HCT116 (cell line): Measurements from ENCODE around the gene EPHA6. TPM values are rescaled to one million over a fixed set of nuclear protein-coding genes. Genes with fewer than 3 reads are reported as not detected.

Source experiments
- ATAC-seq: fragments of 200-7000 bp; cut with Tn5 transposase; 2 replicates; pipeline ENCODE4 v1.9.1; 2020; ENCODE audit warnings: mild to moderate bottlenecking, moderate library complexity
- BruUV-seq: library from RNA; stranded (reverse); fragments of 400-500 nt; replicated peaks from 2 replicates; lab custom pipeline; 2021; lab: Mats Ljungman, UMichigan
- CTCF ChIA-PET: fragments of 300-600 bp; sonication (Branson Sonifier 250); formaldehyde crosslinking; loops from one replicate; lab custom pipeline; 2021; ENCODE audit warnings: antibody characterized with exemption; lab: Charles Lee
- POLR2A ChIA-PET: fragments of 300-600, 350-600 bp; sonication (Branson Sonifier 250); formaldehyde crosslinking; loops from one replicate; lab custom pipeline; 2021; ENCODE audit warnings: antibody characterized with exemption; lab: Charles Lee
- RAD21 ChIA-PET, 2 experiments: fragments of 300-600 bp; sonication (Branson Sonifier 250); formaldehyde crosslinking; loops; one replicate each; lab custom pipeline; 2023; ENCODE audit warnings: low total read pairs in 2 of 2; ENCODE audit not compliant: uncharacterized antibody in 2 of 2, unreplicated experiment in 2 of 2, low non-redundant PET in 1 of 2; lab: Charles Lee
- DNase-seq: peaks from one replicate; pipeline ENCODE4 v3.0.0-alpha.2; 2010; ENCODE audit warnings: low read depth, low spot score
- H2AFZ ChIP-seq: fragments of 200-600 bp; shearing (Covaris generic), sonication (generic); 2 replicates; pipeline ENCODE4 v1.6.1; 2017; ENCODE audit warnings: low read depth, mixed run types, mixed read lengths, antibody characterized with exemption, low read length; ENCODE audit not compliant: poor library complexity, severe bottlenecking
- H3K27ac ChIP-seq: 2 replicates; pipeline ENCODE4 v1.5.1; 2012; ENCODE audit warnings: low read depth, low read length
- H3K27me3 ChIP-seq: fragments of 200-600 bp; sonication (generic); 2 replicates; pipeline ENCODE4 v1.6.1; 2016; ENCODE audit warnings: mixed run types, low read length, mixed read lengths; ENCODE audit not compliant: insufficient read depth
- H3K36me3 ChIP-seq, 2 experiments: fragments of 200-500 bp in 1 of 2; fragments of 200-600 bp in 1 of 2; sonication (Bioruptor generic) in 1 of 2; sonication (generic) in 1 of 2; 2 replicates each; pipeline versions ENCODE4 v1.5.1 to v1.6.1; 2014 to 2016; ENCODE audit warnings: low read length in 2 of 2, inconsistent platforms in 1 of 2, mixed read lengths in 1 of 2, mixed run types in 1 of 2; ENCODE audit not compliant: insufficient read depth in 2 of 2, control insufficient read depth in 1 of 2
- H3K4me1 ChIP-seq, 2 experiments: fragments of 200-600 bp in 1 of 2; sonication (generic) in 1 of 2; 2 replicates each; pipeline versions ENCODE4 v1.5.1 to v1.6.1; 2012 to 2017; ENCODE audit warnings: low read length in 2 of 2, inconsistent platforms in 1 of 2, mild to moderate bottlenecking in 1 of 2, mixed read lengths in 1 of 2, mixed run types in 1 of 2, moderate library complexity in 1 of 2; ENCODE audit not compliant: insufficient read depth in 2 of 2, control insufficient read depth in 1 of 2
- H3K4me2 ChIP-seq: fragments of 200-600 bp; sonication (generic); 2 replicates; pipeline ENCODE4 v1.6.1; 2017; ENCODE audit warnings: mixed run types, low read length, mixed read lengths
- H3K4me3 ChIP-seq, 2 experiments: fragments of 200-600 bp in 1 of 2; sonication (generic) in 1 of 2; replicated peaks in 1 of 2; 2 replicates each; pipeline ENCODE4 v1.5.1; 2011 to 2016; ENCODE audit warnings: low read length in 2 of 2, control low read depth in 1 of 2, low read depth in 1 of 2, mild to moderate bottlenecking in 1 of 2, mixed read lengths in 1 of 2, mixed run types in 1 of 2
- H3K79me2 ChIP-seq: fragments of 200-600 bp; sonication (generic); 2 replicates; pipeline ENCODE4 v1.6.1; 2017; ENCODE audit warnings: mild to moderate bottlenecking, mixed run types, low read length, moderate library complexity, mixed read lengths; ENCODE audit not compliant: insufficient read depth
- H3K9ac ChIP-seq: fragments of 200-600 bp; sonication (generic); 2 replicates; pipeline ENCODE4 v1.6.1; 2016; ENCODE audit warnings: low read length, mixed read lengths
- H3K9me2 ChIP-seq: fragments of 200-600 bp; sonication (generic), shearing (Covaris generic); 2 replicates; pipeline ENCODE4 v1.6.1; 2017; ENCODE audit warnings: mixed run types, mild to moderate bottlenecking, moderate library complexity; ENCODE audit not compliant: insufficient read depth
- H3K9me3 ChIP-seq, 2 experiments: fragments of 200-500 bp in 1 of 2; fragments of 200-600 bp in 1 of 2; sonication (Bioruptor generic) in 1 of 2; sonication (generic) in 1 of 2; 2 replicates each; pipeline ENCODE4 v1.6.1; 2014 to 2017; ENCODE audit warnings: low read length in 2 of 2, mixed read lengths in 2 of 2, inconsistent platforms in 1 of 2, low read depth in 1 of 2, mild to moderate bottlenecking in 1 of 2, mixed run types in 1 of 2, moderate library complexity in 1 of 2; ENCODE audit not compliant: control insufficient read depth in 1 of 2, insufficient read depth in 1 of 2
- H4K20me1 ChIP-seq: fragments of 200-600 bp; sonication (generic), shearing (Covaris generic); 2 replicates; pipeline ENCODE4 v1.6.1; 2017; ENCODE audit warnings: mixed run types, mild to moderate bottlenecking, moderate library complexity; ENCODE audit not compliant: insufficient read depth
- FOSL1 ChIP-seq: IDR thresholded peaks from 2 replicates; pipeline ENCODE4 v1.6.1; 2012; ENCODE audit warnings: low read depth
- RAD21 ChIP-seq: IDR thresholded peaks from 2 replicates; pipeline ENCODE4 v1.6.1; 2012; ENCODE audit warnings: low read depth, mild to moderate bottlenecking
- TCF7L2 ChIP-seq: IDR thresholded peaks from 2 replicates; pipeline ENCODE4 v1.7.0; 2011; ENCODE audit warnings: borderline replicate concordance, inconsistent platforms; ENCODE audit not compliant: insufficient read depth, insufficient read length; ENCODE audit errors: extremely low read depth
- intact Hi-C: fragments of 100-400 bp; cut with micrococcal nuclease; formaldehyde crosslinking; loops from 2 replicates; pipeline ENCODE4 v1.10.0; 2022
- total RNA-seq: library from RNA; stranded (reverse); gene quantifications from one replicate; pipeline ENCODE4 v1.2.1, GENCODE V29; 2021; ENCODE audit not compliant: unreplicated experiment
- TF ChIP-seq, protein P1 (sequence below), 3 experiments: fragments of 200-600 bp in 1 of 3; sonication (generic) in 1 of 3; IDR thresholded peaks in 2 of 3; conservative IDR thresholded peaks in 1 of 3; 2 replicates each; pipeline ENCODE4 v1.5.1; 2012 to 2017; ENCODE audit warnings: low read depth in 2 of 3, low read length in 2 of 3, antibody characterized with exemption in 1 of 3, borderline replicate concordance in 1 of 3, control low read depth in 1 of 3, mild to moderate bottlenecking in 1 of 3, mixed read lengths in 1 of 3, mixed run types in 1 of 3, moderate library complexity in 1 of 3; ENCODE audit not compliant: insufficient read depth in 1 of 3
- TF ChIP-seq, protein P2 (sequence below): IDR thresholded peaks from 2 replicates; pipeline ENCODE4 v1.6.1; 2012

EPHA6 gene
- total RNA-seq, 1 experiment from 2014 or later = not detected

DNA sequence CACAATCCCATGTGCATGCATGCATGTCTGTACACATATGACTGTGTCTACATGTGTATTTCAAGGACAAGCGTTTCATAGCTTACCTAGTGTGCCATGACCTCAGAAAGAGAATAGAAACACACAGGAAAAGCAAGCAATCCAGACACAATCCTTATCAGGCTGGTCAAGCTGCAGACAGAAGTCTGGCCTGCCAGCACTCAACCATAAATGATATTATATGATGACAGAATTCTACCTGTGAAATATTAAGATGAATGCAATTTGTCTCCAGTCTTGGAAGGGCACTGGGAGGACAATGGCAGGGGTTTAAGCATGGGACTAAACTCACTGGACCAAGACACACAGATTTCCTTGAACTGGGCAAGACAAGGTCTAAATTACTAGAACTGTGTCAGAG lies 899.2 kb downstream of the EPHA6 start (continued):
- TF ChIP-seq TCF7L2 = no peak

DNA sequence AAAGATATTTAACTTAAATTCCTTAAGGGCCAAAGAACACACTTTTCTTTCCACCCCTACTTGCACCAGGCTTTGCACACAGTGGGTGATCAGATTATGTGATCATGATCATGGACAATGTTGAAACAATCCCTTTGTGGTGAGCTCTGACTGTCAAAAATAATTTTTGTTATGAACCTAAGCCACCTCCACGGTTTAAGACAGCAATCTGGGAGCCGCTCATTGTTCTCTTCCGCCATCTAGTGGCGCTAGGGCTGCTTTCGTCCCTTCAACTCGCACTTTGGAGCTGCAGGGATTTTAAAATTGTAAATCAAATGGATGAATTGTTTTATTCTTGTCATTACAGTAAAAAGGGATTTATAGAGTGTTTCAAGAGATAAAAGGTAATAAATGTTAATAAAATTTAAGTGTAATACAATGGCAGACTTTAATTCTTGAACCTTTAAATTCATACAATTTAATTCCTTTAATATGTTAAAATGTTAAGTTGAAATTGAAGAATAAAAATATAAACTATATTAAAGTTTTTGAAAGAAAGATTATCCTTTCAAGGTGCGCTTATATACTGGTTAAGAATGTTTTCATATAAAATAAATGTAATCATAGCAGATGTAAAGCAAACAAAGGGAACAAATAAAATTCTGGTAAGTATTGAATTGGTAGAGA lies 904.9 kb downstream of the EPHA6 start:
- Histone ChIP-seq H3K4me3 (no peak overlapping the region), H3K9me2 (no peaks in the 10 kb centered on the region), H3K4me2 (peak overlapping the region; percentile 52), H3K4me1 (no peaks in the 10 kb centered on the region), H3K9me3 (no peaks in the 10 kb centered on the region), H3K36me3 (no peaks in the 10 kb centered on the region), H4K20me1 (no peaks in the 10 kb centered on the region), H3K27ac (no peak overlapping the region), H3K79me2 (no peaks in the 10 kb centered on the region), H2AFZ (peak overlapping the region; percentile 84), H3K9ac (no peak overlapping the region), H3K27me3 (no peaks in the 10 kb centered on the region)
- ATAC-seq (peak; percentile 92), DNase-seq (peak; percentile 52)
- RAD21 ChIA-PET = no interaction called here
- BruUV-seq = no TSS peak
- POLR2A ChIA-PET = no interaction called here
- TF ChIP-seq RAD21 = peak; percentile 66
- no peak for TF ChIP-seq FOSL1
- TF ChIP-seq, protein P1, sequence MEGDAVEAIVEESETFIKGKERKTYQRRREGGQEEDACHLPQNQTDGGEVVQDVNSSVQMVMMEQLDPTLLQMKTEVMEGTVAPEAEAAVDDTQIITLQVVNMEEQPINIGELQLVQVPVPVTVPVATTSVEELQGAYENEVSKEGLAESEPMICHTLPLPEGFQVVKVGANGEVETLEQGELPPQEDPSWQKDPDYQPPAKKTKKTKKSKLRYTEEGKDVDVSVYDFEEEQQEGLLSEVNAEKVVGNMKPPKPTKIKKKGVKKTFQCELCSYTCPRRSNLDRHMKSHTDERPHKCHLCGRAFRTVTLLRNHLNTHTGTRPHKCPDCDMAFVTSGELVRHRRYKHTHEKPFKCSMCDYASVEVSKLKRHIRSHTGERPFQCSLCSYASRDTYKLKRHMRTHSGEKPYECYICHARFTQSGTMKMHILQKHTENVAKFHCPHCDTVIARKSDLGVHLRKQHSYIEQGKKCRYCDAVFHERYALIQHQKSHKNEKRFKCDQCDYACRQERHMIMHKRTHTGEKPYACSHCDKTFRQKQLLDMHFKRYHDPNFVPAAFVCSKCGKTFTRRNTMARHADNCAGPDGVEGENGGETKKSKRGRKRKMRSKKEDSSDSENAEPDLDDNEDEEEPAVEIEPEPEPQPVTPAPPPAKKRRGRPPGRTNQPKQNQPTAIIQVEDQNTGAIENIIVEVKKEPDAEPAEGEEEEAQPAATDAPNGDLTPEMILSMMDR (IDR thresholded peaks at IDR 0.05 in 2 of 3, conservative IDR thresholded peaks at IDR 0.05 in 1 of 3; ENCODE audit: borderline replicate concordance in 1 of 3, insufficient read depth in 1 of 3, low read depth in 2 of 3, low read length in 2 of 3) = peak; percentile 33 to 96 (median 95); a peak in 5 of 6 replicates
- TF ChIP-seq, protein P2, sequence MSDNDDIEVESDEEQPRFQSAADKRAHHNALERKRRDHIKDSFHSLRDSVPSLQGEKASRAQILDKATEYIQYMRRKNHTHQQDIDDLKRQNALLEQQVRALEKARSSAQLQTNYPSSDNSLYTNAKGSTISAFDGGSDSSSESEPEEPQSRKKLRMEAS = no peak
- intact Hi-C loops = loop anchor here (5.0 kb wide), 1 partner anchor 857 kb away; no protein-coding TSS in a partner anchor
- CTCF ChIA-PET = interaction anchor here (0.6 to 1.7 kb wide), 19 partner anchors 9 to 857 kb away, joined by 3 to 8 read pairs (median 3); no protein-coding TSS in a partner anchor
